HG03175 (cell line): ENCODE data around the gene CLASP1.

Source experiments
- ATAC-seq: cut with Tn5 transposase; IDR thresholded peaks from one replicate; pipeline ENCODE4 v1.9.1; 2021; ENCODE audit warnings: mild to moderate bottlenecking, moderate library complexity; ENCODE audit not compliant: unreplicated experiment

CLASP1 gene

DNA sequence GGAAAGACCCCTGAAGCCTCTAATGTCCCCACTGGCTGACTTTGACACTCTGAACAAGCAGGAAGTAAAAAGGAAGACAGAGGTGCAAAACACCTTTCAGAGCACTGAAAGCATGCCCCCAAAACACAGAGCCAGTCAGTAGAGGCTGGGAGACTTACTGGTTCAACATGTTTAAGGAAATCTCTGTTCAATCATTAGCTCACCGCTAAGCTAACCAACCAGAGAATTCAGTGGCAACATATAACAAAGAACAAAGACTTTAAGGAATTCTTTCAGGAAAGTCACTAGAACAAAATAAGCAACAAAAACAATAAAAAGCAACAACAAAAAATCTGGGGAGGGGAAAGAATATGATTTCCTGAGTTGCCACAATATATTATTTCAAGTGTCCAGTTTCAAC is 142.6 kb downstream of the CLASP1 start:
- no peak for ATAC-seq

DNA sequence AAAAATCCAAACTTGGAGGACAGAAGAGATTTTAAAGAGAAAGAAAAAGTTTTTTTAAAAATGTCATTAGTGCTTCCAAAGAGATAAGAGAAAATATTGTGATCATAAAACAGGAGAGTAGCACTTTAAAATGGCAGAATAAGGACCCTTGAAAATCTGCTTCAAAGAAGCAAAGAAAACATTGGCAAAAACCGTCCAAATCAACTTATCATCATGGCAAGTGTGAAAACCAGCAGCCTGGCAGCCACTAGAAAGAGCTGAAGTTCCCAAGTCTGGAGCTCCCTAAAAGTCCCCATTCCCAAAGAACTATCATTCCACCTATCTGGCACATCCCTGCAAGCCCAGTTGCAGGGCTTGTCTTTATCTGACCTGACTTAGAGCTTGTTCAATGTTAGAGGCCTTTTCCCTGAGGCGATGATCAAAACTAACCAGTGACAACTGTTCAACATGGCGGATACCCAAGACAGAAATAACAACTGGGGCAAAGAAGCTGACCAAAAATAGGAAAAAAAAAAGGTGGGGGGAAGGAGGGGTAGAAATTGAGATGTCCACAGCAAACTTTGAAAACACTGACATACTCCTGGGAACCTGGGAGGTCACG is 143.2 kb downstream of the CLASP1 start:
- ATAC-seq = no peak

DNA sequence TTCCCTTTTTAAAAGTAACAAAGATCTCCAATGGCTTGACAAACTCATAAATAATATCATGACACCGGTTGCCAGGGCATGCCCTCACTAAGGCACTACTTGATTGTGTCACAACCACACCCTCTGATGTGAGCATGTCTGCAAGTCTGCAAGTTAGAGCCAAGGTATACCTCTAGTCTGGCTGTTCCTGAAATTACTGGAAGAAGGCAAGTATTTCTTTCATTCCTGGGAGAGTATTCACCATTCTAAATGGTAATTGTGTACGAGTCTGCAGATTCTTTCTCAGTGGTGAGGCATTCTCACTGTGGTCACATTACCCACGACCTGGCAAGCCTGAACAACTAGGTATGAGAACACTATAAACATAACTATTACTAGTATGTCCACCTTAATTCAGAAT is 144.3 kb downstream of the CLASP1 start:
- ATAC-seq = no peak

DNA sequence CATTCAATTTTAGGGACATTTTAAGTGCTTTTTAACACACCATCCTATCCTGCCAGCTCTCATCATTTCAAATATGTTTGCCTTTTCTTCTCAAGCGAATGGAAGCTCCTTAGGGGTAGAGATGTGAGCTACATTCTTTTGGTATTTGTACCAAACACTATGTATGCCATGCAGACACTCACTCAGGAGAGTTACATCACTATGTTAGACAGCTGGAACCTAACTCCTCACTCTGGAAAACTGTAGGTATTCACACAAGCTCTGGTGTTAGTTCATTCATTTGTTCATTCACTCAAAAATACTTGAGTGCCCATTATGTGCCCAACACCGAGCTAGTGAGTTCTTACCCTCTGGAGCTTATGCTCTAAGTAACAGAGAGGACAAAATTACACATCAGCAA is 144.9 kb downstream of the CLASP1 start:
- ATAC-seq = no peak

DNA sequence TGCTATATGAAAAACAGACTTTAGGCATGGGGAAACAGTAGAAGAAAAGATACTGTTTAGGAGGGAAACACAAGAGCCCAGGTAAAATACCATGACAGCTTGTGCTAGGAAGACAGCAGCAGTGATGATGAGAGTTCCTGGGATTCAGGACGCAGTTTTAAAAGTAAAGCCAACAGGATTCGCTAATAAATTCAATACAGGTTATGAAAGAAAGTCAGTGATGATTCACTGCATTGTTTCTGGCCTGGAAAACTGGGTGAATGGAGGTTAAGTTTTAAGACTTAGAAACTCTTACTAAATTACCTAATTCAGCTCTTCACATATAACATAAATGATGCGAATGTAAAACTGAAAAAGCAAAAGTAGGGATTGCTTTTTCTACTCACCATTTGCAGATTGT is 146.5 kb downstream of the CLASP1 start:
- no peak for ATAC-seq

DNA sequence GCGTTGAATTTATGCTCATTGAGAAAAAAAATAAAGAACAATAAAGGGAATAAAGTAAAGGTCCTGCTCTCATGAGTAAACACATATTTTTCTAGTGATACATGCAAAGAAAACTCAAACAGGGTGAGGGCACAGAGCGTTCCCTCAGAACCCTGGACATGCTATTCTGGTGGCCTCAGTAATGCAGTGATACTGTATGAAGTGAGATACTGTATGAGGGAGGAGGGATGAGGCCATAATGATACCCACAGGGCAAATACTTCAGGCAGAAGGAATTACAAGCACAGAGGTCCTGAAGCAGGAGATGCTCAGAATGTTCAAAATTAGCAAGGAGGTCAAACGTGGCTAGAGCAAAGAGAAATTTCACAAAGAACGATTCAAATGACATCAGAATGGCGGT is 147.0 kb downstream of the CLASP1 start:
- no peak for ATAC-seq

DNA sequence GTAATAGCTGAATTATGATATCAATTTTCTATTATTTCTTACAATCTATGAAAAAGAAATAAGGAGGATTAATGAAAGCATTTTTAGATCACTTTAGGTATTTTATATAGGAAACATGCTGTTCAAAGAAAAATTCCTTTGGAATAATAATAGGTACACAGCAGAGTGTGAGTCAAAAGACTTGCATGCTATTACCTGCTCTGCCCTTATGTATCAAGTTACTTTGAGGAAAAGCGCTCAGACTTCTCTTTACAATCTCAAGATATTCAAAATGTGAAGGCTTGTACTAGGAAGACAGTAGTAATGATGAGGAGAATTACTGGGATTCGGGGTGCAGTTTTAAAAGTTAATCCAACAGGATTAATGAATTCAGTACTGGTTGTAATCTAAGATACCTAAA is 147.7 kb downstream of the CLASP1 start:
- ATAC-seq = no peak

DNA sequence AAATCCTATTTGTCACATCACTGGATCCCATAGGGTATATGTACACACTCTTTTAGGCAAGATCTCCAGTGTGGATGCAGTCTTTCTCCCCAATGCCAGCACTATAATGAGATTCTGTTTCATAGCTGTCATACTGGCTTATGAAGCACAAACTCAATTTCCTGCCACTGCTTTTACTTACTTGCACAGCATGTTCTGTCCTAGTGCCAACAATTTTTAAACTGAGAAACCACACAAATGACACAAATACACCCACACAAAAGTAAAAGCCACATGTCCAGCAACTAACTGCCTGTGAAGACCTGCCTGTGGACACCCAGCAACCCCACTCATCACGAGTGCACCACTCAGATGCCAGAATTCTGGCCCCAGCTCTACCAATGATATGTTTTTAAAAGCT is 148.2 kb downstream of the CLASP1 start:
- no peak for ATAC-seq

DNA sequence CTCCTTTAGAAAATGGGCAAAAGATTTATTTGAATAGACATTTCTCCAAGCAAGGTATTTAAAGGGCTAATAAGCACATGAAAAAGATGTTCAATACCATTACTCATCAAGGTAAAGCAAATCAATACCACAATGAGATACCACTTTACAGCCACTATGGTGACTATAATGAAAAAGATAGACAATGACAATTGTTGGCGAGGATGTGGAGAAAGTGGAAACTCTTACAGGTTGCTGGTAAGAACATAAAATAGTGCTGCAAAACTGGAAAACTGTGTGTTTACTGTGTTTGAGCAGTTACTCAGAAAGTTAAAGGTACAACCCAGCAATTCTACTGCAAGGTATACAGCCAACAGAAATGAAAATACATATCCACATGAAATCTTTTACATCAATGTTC is 150.5 kb downstream of the CLASP1 start:
- no peak for ATAC-seq

DNA sequence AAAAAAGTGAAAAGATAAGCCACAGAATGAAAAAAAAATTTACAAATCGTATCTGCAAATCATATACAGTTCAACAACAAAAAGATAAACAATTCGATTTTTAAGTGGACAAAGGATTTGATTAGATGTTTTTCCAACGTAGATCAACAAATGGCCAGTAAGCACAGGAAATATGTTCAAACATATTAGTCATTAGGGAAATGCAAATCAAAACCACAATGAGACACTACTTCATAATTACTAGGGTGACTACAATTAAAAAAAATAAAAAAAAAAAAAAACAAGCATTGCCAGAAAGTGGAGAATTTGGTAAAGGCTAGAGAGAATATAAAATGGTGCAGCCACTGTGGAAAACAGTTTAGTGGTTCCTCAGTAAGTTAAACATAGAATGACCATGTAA is 156.9 kb downstream of the CLASP1 start:
- no peak for ATAC-seq

DNA sequence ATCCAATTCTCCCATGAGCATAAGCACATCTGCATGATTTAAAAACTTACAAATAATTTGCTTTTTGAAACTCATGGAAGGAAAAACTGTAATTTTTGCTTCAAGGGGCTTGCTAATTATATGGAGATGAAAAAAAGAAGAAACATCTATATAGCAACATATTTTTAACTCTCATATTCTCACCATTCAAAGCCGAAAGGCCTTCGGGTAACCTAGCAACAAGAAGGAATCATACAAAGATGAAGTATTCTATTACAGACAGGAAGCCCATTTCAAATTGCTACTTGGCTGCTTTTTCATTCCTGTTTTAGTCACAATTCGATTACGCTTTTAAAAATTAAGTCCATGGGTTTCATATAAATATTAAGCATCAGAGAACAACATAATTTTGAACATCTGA is 157.7 kb downstream of the CLASP1 start:
- ATAC-seq = no peak

DNA sequence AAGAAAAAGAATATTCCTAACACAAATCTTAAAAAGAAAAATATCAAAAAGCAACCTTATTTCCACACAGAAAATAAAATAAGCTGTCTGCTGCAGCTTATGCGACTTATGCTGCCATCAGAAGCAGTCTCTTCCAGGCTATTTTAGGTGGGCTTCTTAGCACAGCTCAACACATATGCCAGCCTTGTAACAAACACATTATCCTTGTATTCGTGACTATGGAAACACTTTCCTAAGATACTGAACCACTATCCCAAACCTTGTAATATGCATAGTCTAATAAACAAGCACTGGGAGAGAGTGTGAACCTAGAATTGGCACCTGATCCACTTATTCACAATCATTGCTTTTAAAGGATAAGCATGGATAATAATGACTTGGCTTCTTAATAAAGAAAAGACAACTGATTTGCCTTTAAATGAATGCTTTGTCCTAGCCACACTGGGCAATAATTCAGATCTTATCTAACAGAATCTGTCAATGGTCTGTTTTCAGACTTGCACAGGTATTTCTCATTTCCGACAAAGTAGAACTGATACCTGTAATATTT is 158.6 kb downstream of the CLASP1 start:
- no peak for ATAC-seq

DNA sequence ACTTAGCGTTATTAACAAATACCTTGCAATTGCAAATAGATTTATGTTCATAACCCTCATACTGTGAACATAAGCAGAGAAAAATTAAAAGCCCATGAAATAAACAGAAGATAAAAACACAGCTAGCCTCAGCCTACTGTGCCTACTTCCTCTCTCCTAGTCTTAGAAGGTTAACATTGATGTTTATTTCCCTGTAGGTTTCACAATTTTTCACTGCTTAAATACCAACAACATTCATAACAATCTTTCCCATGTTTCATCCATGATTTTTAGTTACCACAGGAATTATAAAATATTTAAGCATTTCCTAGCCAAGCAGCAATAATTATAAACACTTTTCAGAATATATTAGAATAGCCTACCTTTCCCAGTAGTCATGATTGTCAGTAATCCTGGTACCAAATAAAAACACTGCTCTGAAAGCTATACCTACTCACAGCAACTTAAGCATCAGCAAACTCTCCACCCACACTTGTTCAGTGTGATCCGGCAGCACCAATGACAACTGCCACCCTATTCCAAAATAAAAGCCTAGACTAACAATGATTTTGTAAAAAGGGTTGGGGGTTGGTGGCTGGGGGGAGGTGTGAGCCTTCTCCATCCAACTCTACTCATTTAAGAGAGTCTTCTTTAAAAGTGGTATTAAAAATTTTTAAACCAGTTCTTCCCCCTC is 159.2 kb downstream of the CLASP1 start:
- no peak for ATAC-seq

DNA sequence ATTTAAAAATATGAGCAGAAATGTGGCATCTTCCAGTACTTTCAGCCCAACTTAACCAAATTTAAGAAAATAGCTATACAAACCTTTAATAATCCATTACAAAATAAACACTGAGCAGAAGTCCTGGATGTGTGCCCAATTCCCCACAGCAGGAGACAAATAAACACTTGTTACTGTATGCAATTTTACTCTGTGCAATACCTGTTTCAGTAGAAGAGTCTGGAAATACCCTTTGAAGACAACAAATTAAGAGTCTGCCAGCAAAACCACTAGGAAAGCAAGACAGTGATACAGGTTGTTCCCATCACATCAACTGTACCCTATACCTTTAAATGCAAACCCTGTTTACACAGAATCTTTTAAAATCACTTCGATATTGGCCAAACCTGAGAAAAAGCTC is 160.0 kb downstream of the CLASP1 start:
- ATAC-seq = no peak

DNA sequence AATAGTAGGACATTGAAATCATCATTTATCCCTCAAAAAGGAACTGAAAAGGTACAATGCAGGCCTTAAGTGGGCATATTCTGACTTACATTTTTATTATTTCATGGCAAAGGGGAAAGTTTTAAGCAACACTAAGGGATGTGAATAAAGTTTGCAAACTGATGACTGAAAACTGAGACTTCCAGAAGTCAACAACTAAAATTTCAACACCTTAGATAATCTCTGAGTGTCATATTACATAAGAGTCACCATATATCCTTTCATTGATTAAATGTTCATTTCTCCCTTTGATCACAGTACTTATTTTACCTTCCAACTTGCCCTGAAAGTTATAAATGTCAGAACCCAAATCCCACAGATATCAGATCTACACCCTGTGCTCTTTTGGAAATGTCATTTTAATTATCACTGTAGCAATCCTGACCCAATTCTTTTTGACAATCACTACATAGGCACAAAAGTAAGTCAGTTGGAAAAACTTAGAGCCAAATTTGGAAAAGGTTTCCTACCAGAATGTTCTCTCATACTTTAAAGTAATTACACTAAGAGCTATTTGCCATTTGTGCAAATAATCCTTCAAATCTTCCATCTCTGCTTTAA is 163.0 kb downstream of the CLASP1 start:
- no peak for ATAC-seq

DNA sequence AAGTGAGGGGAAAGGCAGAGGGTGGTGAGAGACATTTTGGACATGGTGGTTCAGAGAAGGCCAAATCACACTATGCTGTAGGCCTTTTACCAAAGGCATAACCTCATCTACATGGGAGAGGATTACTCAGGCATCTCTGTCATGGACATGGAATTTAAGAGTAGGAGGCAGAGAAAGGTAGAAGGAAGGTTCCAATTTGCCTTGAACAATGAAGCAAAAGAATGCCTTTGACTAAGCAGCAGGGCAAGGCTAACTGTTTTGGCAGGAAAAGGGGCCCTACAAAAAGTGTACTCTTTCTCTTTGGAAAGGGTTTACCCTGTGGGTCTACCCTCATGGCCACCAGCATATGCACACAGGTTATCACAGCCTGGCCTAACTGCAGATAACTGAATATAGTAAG is 164.2 kb downstream of the CLASP1 start:
- ATAC-seq = no peak

DNA sequence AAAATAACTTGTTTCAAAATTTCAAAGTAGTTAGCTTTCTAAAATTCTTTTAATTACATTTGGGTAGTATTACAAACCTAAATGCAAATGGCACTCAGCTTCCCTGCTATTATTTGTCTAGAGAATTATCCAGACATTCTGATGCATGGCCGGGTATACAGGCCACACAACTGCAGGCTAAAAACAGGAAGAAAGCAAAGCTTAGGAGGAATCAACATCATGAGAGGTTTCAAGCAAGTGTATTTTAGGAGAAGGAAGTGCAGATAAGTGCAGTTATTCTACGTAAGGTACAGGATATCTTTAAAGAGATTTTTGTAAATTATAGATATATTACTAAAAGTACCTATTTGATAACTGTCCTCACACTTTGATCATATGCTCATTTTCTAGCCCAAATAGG is 165.4 kb downstream of the CLASP1 start:
- ATAC-seq = no peak

DNA sequence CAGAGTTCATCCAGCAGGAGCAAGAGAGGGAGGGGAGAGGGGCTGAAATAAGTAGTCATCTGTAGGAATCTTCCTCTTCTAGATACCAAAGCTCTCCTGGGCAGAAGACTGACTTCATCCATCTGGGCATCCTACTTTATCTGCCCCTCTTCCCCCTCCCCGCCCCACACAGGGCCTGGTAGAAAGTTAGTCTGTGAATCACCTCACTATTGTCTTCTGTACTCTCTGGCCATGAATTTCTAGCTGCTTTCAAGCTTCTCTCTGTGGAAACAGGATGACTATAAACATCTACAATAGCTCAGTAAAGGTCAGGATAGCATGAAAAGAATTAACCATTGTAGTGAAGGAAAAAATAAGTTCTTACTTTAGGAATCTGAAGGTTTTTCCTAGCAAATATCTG is 166.2 kb downstream of the CLASP1 start:
- no peak for ATAC-seq

DNA sequence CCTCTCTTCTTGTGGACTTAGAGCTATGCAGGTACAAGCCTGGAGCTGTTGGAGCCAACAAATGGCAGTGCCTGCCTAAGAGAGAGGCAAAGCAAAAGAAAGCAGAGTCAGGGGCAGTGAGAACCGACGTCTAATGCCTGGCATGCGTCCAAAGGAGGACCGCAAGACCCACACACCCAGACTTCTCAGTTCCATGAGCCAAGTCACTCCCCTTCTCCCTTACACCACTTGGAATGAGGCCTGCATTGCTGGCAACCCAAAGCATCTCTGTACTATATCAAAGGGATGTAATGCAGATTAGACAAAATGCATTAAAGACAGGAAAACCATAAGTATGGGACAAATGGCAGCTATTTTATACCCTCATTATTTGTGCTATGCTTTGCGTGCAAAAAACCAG is 168.4 kb downstream of the CLASP1 start:
- ATAC-seq = no peak

DNA sequence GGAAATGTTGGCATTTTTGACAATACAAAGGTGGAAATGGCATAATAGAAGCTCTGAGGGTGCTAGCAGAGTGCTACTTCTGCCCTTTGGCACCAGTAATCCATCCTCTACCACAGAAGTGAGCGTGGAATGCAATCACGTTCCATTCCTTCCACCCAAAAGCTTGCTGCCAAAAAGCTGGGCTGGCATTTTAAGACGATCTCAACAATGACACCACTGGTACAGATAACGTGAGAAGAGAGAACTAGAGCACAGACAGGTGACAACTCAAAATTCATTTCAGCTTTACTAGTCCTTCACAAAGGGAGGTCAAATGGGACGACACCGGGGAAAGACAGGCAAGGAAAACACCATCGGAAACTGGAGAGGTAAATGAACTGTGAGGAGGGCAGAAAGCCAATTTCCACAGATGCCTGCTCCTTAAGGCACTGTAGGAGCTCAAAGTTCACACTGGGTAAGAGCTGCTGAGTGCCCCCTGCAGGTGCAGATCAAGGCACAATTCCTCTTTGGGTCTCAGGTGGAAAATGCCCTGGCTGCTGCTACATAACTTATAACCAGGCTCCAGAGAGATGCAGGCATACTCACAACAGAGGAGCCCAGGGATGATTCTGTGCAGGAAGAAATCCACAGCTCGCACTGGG is 169.3 kb downstream of the CLASP1 start:
- ATAC-seq = no peak

DNA sequence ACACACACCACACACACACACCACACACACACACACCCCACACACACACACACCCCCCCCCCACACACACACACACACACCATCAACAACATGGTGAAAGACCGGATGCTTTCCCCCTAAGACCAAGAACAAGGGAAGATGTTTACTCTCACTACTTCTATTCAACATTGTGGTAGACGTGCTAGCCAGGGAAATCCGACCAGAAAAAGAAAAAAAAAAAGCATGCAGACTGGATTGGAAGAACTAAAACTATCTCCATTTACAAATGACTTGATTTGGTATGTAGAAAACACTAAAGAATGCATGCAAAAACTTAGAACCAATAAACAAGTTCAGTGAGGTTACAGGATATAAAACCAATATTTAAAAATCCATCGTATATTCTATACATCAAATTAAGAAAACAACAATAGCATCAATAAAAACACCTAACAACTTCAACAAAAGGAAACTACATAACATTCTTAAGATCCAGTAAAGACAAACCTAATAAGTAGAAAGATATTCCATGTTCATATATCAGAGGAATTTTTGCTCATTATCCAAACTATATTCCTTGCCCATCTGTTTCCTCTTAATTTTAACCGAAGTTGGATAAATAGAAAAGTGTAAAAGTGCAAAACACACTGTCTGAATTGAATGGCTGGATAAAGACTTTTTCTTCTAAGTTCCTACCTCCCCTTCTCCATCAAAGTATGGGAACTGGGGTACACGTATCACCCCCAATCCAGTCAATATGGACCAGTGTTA is 170.1 kb downstream of the CLASP1 start:
- ATAC-seq = no peak
